Hypothalamus (tissue), 51 donors: ENCODE measurements around the gene EXD3.
"Not testable (repeated sequence)": the region's sequence is repeated elsewhere in the genome, so short reads cannot be mapped to it uniquely, and the experiment has no call there.

Experiments used
- DNase-seq, 51 donors: peaks; one replicate each; lab custom pipeline; 2025; lab: John Stamatoyannopoulos, UW

The EXD3 gene

DNA sequence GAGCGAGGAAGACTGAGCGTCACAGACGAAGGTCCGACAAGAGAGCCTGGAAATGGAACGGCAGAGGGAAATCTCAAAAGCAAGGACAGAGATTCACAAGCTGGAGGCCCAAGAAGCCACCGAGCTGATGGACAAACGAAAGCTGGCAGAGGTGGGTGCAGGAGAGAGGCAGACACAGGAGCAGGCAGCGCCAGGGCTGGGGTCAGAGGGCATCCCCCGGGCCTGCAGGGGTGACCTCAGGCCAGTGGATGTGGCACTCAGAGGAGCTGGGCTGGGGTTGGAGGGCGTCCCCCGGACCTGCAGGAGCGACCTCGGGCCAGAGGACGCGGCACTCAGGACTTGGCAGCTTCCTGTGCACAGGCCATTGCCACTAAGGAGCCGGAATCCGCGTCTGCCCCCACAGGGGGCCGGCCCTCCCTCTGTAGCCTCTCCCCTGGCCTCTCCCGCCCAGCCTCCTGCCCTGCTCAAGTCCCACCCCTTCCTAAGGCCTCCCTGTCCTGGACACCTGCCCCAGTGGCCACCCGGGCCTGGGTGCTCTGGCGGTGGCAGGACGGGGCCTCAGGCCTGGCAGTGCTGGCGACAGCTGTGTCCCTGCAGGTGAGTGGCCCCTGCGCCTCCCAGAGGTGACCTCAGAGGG lies 40.4 kb downstream of the EXD3 start:
- DNase-seq = no peak

DNA sequence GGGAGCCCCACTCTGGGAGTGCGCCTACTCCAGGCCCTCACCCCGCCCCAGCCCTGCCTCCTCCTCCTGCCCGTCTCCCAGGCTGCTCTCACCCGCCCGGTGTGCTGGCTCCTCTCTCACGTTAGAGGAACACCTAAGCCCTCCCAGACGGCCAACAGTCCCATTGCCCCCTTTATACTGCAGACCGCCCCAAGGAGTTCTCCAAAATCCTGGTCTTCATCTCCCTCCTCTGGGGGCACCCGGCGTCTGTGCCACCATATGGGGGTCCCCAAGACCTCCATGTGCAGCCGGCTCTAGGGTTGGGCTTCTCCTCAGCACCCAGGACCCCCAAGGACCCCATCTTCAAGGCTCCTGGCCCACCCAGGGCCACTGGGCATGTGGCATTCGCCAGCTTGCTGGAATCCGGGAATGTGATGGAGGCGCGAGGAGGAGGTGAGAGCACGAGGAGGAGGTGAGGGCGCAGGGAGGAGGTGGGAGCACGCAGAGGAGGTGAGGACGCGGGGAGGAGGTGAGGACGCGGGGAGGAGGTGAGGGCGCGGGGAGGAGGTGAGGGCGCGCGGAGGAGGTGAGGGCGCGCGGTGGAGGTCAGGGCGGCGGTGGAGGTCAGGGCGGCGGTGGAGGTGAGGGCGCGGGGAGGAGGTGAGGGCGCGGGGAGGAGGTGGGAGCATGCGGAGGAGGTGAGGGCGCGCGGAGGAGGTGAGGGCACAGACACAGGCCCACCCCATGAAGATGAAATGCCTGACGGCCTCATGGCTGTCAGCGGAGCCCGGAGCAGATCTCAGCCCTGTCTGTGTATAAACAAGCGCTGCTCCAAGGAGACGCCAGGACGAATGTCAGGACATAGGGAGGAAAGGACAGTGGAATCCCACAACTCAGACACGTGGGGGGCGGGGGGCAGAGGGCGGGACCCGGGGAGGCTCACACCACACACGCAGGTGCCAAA lies 41.2 kb downstream of the EXD3 start:
- no peak for DNase-seq

DNA sequence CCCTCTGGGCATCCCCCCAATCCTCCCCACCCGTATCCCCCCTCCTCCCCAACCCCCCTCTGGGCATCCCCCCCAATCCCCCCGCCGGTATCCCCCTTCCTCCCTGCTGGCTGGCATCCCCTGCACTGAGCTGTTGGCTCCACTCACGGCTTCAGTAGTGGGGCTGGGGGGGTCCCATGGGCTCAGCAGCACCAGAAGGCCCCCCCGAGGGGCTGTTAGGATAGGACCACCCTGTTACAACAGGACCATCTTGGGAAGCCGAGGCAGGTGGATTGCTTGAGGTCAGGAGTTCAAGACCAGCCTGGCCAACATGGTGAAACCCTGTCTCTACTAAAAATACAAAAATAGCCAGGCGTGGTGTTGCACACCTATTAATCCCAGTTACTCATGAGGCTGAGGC lies 42.4 kb downstream of the EXD3 start:
- DNase-seq = no peak

DNA sequence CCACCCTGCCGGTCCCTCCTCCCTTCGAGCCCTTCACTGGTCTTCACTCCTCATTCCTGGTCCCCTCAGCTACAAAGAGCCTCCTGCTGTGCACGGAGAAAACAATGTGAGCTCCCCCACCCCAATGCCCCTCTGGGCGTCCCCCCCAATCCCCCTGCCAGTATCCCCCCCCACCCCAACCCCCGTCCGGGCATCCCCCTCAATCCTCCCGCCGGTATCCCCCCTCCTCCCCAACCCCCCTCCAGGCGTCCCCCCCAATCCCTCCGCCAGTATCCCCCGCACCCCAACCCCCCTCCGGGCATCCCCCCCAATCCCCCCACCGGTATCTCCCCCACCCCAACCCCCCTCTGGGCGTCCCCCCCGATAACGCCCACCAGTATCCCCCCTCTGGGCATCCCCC lies 42.8 kb downstream of the EXD3 start:
- no peak for DNase-seq

DNA sequence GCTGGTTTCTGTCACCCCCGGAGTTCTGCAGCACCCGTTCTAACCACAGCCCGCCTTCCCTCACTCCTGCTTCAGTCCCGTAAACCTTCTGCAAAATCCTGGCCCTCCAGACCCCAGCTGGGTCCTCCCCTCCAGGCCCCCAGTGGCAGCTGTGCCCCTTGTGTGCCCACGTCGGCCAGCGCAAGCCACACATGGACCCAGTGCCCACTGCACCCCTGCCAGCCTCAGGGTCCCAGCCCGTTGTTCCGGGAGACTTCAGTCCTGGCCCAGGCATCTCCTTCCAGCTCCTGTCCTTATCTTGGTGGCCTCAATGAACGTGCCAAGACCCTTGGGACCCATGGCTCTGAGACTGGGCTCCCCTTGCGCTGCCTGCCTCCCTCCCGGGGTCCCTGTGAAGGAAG lies 43.2 kb downstream of the EXD3 start:
- no peak for DNase-seq

DNA sequence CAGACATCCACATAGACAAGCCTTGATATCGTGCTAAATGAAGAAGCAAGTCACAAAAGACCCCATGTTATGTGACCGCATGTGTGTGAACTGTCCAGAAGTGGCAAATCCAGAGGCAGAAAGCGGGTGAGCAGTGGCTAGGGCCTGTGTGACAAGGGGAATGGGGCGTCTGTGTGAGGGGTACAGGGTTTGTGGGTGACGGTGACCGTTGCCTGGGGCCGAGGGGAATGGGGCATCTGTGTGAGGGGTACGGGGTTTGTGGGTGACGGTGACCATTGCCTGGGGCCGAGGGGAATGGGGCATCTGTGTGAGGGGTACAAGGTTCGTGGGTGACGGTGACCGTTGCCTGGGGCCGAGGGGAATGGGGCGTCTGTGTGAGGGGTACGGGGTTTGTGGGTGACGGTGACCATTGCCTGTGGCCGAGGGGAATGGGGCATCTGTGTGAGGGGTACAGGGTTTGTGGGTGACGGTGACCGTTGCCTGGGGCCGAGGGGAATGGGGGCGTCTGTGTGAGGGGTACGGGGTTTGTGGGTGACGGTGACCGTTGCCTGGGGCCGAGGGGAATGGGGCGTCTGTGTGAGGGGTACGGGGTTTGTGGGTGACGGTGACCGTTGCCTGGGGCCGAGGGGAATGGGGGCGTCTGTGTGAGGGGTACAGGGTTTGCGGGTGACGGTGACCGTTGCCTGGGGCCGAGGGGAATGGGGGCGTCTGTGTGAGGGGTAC lies 44.1 kb downstream of the EXD3 start:
- not testable (repeated sequence) for DNase-seq

DNA sequence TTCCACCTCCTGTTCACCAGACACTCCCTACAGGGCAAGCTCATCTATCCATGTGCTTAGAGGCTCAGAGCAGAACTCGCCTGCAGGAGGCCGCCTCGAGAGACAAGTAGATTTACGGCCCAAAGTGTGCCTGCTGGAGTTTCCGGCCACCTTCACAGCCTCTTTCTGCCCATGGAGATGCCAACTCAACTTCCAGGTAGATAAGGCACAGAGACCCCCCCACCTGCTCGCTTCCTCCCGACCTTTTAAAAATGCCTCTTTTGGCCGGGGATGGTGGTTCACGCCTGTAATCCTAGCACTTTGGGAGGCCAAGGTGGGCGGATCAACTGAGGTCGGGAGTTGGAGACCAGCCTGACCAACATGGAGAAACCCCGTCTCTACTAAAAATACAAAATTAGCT lies 46.6 kb downstream of the EXD3 start:
- DNase-seq = no peak

DNA sequence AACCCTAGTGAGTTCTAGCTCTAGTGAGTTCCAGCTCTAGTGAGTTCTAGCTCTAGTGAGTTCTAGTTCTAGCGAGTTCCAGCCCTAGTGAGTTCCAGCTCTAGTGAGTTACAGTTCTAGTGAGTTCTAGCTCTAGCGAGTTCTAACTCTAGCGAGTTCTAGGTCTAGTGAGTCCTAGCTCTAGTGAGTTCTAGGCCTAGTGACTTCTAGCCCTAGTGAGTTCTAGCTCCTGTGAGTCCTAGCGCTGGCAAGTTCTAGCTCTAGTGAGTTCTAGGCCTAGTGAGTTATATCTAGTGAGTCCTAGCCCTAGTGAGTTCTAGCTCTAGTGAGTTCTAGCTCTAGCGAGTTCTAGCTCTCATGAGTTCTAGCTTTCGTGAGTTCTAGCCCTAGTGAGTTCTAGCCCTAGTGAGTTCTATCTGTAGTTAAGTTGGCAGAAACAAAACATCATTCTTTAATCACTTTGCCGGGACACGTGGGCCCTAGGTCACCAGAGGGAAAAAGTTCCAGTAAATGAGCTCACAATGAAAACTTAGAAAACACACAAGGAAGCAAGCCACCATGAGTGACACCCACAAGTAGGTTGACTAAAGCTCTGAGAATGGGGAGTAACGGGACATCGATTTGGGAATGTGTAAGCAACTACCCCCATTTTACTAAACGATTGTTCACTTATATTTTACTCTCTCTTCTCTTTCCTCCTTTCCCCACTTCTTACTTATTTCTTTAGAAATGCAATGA lies 47.5 kb downstream of the EXD3 start:
- no peak for DNase-seq

DNA sequence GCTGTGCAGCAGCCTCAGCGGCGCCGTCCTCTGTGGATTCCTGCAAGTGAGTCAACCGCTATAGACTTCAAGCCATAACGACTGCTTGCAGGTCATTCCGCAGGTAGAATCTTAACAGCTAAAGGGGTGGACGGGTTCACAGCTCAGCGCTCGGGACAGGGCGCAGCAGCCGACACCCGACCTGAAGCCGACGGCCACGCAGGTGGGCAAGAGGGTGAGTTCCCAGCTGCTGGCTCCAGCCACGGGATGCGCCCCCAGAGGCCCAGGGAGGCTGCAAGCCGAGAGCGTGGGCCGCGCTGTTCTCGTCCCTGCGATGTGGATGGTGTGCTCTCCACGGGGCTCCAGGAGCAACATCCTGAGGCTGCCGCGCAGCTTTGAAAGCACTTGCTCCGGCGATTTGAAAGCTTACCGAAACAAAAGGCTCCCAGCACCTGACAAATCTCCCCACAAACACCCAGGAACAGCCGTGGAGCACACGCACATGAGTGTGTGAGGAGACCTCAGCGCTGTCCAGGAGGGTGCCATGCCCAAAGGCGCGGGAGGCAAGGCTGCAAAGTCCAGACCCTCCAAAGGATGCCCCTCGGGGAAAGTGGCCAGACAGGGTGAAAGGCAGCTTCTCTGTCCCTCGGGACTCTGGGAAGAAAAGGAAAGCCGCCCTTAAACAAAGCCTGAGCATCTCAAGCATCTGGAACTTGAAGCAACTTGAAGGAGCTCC lies 48.7 kb downstream of the EXD3 start:
- no peak for DNase-seq

DNA sequence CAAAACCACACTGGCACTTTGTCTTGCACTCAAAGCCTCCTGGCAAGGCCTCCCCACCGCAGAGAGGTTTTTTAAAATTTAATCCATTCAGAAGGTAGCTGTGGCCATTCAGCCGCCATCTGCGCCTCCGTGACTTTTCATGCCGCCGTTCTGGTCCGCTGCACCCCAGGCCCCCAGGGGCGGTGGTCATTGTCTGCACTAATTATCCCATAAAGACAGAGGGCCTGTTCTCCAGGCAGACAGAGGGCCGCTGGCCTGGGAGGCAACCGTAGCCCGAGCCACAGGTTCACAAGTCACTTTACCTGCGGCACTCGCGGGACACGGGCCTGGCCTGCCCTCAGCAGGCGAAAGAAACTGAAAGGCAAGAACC lies 49.4 kb downstream of the EXD3 start:
- no peak for DNase-seq

DNA sequence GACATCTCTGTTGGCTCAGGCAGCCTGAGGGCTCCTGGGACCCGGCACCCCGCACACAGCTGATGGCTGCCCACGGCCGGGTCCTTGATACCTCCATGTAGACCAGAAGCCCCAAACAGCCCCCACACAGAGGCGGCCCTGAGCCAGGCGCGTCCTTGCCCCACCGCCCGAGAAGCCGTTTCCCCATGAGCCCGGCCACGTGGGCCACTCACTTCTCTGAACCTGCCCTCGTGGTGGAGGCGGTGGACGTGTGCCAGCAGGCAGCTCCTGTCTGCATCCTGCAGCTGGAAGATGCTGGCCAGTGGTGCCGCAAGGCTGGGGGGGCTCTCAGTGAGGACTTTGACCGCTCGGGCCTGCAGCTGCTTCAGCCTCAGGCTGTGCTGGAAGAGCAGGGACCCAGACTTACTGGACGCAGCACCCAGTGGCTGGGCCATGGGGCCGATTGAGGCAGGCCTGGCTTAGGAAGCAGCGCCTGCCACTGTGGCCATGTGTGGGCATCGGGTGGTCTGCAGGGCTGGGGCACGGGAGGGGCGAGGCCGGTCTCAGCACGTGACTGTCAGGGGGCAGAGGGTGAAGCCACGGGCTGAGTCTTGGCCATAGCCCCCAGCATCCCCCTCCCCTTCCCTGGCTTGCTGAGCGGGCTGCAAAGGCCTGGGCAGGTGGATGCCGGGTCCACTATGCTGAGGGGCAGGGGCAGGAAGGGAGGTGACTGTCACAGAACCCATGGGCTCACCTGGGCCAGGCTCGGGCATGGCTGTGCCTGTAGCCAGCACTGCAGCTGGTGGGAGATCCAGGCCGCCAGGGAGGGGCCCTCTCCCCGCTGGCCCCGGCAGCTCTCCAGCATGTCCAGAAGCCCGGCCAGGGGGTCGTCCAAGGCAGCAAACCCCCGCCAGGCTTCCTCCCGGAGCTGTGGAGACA lies 50.0 kb downstream of the EXD3 start:
- DNase-seq = no peak

DNA sequence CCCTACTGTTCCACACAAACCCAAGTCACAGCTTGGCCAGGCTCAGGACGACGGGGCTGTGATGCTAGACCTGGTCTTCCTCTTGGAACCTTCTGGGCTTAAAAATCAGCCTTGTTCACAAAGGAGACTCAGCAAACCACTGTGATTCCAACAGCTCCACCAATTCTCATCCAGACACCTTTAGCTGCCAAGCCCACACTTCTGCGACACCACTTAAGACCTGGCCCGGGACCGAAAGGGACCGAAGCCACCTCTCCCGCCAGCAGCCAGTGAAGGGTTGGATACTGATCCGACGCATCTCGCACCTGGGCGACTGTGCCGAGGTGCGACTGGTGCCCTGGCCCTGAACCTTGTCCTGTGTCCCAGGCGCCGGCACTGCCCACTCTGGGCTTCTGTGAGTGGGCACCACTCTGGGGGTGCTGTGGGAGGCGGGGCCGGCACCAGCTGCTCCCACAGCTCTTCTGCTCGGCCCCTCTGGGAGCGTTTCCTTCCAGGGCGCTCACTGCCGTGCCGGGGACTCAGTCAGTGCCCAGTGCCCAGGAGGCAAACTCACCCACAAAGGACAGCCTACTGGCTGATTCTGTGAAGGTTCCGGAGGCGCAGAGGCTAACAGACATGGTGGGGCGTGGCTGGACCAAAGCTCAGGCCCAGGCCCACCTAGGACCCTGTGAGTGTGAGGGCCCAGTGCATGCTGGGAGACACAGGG lies 50.9 kb downstream of the EXD3 start:
- DNase-seq = no peak

DNA sequence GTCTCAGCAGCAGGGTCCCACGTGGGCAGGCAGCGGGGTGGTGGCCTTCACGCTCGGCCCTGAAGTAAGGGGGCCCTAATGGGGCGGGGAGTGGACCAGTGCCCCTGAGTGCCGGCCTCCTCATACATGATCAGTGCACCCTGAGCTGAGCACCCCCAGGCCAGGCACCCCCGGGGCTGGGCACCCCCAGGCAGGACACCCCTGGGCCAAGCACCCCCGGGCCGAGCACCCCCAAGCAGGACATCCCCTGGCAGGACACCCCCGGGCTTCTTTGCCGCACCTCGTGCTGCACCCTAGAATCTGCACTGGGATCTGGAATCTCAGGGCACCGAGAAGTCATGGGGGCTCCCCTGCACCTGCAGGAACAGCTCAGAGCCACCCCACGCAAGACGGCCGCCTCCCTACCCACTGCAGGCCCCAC lies 51.4 kb downstream of the EXD3 start:
- DNase-seq = no peak

DNA sequence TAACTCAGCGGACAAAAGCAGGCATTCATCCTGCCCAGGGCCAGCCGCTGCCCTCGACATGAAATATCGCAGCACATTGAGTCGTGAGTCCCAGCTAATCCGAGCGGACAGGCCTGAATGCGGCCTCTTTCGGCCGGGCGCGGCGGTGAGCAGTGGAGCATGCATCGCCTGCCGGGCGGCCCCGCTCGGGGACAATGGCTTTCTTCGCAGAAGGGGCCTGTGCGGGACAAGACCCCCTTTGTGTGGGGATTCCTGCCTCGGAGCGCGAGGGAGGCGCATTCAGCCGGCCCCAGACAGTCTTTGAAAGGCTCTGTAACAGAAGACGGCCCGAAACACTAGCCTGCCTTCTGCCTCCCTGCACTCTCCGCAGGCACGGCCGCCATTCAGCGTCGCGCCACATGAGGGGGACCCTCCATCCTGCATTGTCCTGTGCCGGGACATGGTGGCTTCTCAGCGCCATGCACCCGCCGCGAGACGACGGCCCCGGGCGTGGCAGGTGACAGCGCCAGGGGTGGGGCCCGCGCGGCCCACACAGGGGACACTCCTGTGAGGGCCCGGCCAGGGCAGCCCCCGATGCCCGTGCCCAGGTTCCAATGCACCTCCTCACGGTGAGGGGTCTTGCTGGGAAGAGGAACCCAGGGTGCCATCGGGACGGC lies 52.0 kb downstream of the EXD3 start:
- DNase-seq = peak in 29 of 51 donors; percentile 6 to 59 (median 28)

DNA sequence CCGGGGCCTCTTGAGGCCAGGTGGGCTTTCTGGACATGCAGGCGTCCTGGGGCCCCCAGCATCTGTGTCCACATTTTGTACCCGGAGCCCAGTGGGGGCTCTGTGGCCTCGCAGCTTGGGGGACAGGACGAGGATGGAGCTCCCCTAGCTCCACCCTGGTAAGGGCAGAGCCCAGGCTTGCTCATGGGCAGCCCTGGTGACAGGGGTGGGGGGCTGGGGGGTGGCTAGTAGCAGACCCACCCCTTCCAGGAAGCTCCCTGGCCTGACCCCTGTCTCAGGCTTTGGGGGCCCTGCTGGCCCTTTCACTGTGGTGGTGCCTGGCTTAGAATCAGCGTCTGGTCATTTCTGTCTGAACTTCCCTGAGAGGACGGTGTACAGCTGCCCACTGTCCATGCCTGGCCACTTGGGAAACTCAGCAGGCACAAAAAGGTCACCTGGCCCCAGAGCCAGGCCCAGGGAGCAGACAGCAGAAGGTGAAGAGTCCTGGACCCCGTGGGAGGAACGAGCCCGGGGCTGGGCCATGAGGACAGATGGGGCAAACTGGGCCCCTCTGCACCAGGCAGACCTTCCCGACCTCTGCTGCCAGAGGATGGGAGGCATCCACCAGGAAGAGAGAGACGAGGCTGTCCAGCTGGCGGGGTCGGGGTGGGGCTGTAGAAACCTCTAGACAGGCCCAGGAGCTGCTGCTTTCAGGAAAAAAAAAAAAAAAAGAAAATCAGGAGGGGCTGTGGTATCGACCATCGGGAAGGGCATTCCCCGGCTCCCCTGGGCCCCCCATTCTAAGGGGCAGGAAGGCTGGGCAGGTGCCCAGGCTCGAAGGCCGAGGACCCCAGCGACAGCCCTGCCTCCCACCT lies 52.8 kb downstream of the EXD3 start:
- DNase-seq = no peak

DNA sequence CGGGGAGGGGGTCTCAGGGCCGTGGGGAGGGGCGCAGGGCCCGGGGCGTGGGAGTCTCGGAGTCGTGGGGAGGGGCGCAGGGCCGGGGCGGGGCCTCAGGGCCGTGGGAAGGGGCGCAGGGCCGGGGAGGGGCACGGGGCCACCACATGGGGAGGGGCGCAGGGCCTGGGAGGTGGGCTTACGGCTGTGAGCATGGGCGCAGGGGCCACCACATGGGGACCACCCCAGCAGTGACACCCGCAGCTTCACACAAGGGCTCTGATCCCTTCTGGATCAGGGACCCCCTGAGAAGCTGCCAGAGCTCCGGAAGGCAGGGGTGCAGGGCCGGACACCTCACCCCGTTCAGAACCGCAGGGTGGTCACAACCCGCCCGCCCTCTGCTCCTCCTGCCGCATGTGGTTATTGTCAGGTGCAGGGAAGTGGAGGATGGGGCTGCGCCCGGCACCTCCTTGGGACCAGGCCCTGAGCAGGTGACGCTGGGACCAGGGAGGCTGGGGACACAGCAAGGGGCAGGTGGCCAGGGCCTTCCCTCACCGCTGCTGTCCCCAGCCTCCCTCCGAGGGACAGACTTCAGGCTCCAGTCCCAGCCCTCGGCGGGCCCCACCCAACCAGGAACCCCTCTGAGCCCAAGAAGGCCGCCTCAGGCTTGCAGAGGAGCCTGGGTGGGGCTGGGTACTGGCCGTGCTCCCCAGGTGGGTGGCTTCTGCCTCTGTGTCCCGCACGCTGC lies 53.7 kb downstream of the EXD3 start:
- DNase-seq = no peak
